Cardiac fibroblast (primary cell): ENCODE results near the gene FOXA1.

Experiments
- DNase-seq, 2 donors: peaks; one replicate each; pipeline versions ENCODE4 v3.0.0 to v3.0.0-alpha.2; 2010; ENCODE audit warnings: low read depth in 2 of 2
- H3K4me3 ChIP-seq, 2 donors: replicated peaks in 1 of 2; 1 replicate in 1 of 2; 2 replicates in 1 of 2; pipeline ENCODE4 v1.5.1; 2011; ENCODE audit warnings: low read depth in 2 of 2, low read length in 2 of 2, mild to moderate bottlenecking in 2 of 2, moderate library complexity in 1 of 2
- TF ChIP-seq, protein P1 (sequence below): IDR thresholded peaks from one replicate; pipeline ENCODE4 v1.5.1; 2011; ENCODE audit warnings: low read depth, mild to moderate bottlenecking, low read length, inconsistent platforms

Gene FOXA1

DNA sequence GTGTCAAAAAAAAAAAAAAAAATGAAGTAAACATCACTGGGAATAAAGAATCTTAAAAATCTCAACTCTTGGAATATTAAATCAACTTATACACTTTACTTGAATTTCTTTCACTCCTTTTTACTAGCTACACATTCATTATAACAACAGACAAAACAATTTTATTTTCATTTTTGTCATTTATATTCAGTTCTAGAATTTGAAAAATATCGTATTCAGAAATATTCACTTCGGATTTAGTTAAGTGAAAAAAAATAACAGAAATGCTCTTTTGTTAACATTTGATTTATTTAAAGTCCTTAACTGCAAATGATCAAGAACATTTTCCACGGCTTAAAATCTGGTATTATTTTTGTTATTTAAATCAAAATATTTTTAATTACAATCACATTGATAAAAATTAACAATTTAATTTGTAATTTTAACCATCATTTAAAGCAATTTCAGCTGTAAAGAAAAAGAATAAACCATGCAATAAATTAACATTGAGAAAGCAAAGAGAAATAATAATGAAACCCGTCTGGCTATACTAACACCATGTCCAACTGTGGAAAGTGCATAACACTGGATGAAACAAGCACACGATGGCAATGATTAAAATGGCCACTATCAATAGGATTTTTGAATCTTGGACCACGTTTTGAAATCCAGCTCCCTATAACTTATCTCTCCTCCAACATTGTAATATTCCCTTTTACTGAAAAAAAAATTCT is 5.2 kb downstream of the FOXA1 start:
- TF ChIP-seq, protein P1, sequence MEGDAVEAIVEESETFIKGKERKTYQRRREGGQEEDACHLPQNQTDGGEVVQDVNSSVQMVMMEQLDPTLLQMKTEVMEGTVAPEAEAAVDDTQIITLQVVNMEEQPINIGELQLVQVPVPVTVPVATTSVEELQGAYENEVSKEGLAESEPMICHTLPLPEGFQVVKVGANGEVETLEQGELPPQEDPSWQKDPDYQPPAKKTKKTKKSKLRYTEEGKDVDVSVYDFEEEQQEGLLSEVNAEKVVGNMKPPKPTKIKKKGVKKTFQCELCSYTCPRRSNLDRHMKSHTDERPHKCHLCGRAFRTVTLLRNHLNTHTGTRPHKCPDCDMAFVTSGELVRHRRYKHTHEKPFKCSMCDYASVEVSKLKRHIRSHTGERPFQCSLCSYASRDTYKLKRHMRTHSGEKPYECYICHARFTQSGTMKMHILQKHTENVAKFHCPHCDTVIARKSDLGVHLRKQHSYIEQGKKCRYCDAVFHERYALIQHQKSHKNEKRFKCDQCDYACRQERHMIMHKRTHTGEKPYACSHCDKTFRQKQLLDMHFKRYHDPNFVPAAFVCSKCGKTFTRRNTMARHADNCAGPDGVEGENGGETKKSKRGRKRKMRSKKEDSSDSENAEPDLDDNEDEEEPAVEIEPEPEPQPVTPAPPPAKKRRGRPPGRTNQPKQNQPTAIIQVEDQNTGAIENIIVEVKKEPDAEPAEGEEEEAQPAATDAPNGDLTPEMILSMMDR: no peak
- DNase-seq: no peak
- no peak overlapping the region for H3K4me3 ChIP-seq

DNA sequence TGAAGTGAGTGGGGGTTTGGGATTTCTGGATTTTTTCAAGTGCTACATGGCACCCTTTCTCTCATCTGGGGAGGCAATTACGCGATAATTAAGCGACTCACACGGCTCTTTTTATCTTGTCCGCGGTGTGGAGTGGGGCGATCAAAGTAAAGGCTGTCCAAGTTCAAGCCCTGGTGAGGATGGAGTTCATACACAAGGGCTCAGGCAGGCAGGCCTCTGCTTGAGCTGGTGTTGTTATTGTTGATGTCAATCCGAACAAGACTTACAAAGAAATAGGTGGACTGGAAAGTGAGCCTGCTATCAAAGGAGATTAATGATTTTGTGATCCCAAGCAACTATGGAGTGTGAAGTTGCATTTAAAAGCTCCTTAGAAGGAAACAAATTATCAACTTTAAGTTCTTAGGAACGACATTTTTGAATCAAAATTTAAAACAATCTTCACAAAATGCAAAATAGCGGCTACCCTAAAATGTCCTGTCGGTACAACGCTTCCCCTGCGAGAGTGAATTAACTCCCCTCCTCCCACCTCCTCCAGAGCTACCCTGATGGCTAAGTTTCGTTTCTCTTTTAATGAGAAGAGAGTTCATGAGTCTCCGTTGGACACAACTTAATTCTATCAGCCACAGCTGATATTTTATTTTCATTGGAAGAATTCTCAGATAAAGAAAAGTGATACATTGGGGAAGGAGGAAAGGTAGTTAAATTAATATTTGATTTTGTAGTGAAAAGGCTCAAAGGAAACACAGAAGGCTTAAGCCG is 5.9 kb downstream of the FOXA1 start:
- no peak overlapping the region for H3K4me3 ChIP-seq
- TF ChIP-seq, protein P1: no peak
- DNase-seq: no peak

DNA sequence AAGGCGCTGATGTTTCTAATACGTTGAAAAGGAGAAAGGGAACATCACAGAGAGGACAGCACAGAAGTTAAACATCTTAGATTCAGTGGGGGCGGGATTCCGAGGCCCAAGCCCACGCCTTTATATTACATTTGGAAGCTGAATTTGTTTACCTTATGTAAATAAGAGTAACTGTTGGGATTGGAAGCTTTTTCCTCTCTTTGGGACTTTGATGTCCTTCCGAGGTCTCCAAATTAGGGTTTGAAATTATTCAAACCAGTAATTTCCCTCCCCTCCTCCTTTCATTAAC is 6.4 kb downstream of the FOXA1 start:
- TF ChIP-seq, protein P1: no peak
- no peak overlapping the region for H3K4me3 ChIP-seq

DNA sequence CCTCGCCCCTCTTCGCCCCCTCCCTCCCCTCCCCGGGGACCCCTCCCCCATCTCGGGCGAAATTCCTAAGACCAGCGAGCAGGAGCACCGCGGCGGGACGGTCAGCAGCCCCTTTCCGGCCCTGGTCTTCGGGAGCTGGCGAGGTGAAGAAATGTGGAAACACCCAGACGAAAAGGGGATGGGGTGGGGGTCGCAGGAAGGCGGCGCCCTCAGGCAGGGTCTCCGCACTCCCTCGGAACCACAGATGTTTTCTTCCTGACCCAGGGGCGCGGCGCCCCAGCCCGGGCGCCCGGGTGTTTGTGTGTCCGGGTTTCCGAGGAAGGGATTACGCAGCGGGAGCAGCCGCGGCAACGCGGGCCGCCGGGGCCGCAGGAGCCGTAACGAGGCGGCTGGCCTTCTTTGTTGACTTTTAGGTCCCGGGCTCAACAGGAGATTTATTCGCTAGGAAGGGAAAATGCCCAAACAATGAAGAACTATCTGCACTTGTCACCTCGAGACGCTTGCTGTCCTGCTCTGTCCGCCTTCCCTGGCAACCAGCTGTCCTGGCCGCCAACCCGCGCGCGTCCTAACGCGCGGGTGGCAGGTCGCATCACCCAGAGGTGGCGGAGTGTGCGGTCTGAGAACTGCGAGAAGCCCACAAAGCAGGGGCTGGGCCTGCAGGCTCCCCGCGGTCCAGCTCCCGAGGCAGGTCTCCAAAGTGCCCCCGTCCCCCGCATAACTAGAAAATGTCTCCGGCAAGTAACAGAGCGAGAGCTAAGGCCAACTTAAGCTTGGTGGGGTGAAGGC is 7.0 kb downstream of the FOXA1 start:
- TF ChIP-seq, protein P1: no peak
- no peak overlapping the region for H3K4me3 ChIP-seq
- no peak for DNase-seq

More for the DNA sequence above, 6.4 kb downstream of the FOXA1 start:
- DNase-seq: no peak

DNA sequence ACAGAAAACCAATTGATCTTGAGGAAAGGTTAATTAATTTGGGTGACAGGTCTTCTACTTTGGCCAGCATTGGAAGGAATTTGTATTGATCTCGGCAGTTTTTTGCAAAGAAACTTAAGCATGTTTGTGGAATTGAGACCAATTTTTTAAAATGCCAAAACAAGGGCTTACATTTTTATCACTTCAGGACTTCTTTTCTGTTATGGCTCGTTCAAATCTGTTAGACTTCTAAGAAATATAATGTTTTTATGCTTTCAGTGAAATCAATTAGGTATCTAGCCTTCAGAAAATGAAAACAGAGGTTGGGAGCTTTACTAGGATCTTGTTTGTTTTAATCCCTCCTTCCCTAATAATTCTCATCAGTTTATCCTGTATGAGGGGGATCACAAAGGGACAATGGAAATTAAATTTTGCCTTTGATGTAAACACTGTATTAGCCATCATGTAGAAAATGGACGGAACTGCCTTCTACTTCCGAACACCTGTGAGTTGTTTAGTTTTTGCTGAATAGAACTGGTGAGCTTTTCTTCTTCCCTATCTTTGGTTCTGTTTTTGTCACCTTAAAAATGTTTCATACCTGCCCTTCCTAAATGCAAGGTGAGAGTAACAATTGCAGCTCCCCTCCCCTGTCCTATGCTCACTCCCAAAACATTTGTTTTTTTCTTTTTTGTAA is 7.8 kb downstream of the FOXA1 start:
- H3K4me3 ChIP-seq: no peak overlapping the region
- no peak for DNase-seq
- TF ChIP-seq, protein P1: no peak

DNA sequence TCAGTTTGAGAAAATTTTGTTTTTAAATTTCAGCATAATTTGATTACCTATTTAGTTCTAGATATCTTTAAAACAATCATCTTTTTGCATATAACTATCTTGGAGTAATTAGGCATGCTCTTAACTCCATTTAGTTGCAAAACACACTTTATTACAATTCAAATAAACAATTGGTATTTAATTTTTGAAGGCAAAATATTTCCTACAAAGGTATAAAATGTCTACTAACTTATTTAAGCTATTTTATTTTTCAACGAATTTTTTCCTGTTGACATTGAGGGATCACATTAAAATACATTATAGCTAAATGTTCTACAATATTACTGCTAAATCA is 8.3 kb downstream of the FOXA1 start:
- TF ChIP-seq, protein P1: no peak
- no peak overlapping the region for H3K4me3 ChIP-seq
- DNase-seq: no peak
